Natural killer cell (primary cell): ENCODE results near the gene CD83. TPM values are rescaled to one million over a fixed set of nuclear protein-coding genes. Genes with fewer than 3 reads are reported as not detected.

Experiments
- ATAC-seq, 3 donors: fragments of 150-1000 bp in 2 of 3; fragments of 200-7000 bp in 1 of 3; cut with Tn5 transposase; 1 replicate in 1 of 3; 2 replicates in 2 of 3; pipeline ENCODE4 v1.10.0; 2021; ENCODE audit warnings: mild to moderate bottlenecking in 2 of 3, moderate library complexity in 2 of 3
- DNase-seq, 2 donors: peaks; one replicate each; pipeline versions ENCODE4 v3.0.0 to v3.0.0-alpha.2; 2013 to 2021; ENCODE audit warnings: mixed read lengths in 1 of 2
- H3K27ac ChIP-seq: one replicate; pipeline ENCODE4 v1.5.1; 2013; ENCODE audit warnings: mild to moderate bottlenecking, low read length
- H3K27me3 ChIP-seq: one replicate; pipeline ENCODE4 v1.6.1; 2013; ENCODE audit warnings: low read length; ENCODE audit not compliant: control insufficient read depth, insufficient read depth
- H3K36me3 ChIP-seq: one replicate; pipeline ENCODE4 v1.6.1; 2013; ENCODE audit warnings: low read length; ENCODE audit not compliant: control insufficient read depth, insufficient read depth
- H3K4me1 ChIP-seq: one replicate; pipeline ENCODE4 v1.6.1; 2013; ENCODE audit warnings: low read length; ENCODE audit not compliant: control insufficient read depth, insufficient read depth
- H3K4me3 ChIP-seq: one replicate; pipeline ENCODE4 v1.5.1; 2013; ENCODE audit warnings: low read length
- H3K9me3 ChIP-seq: one replicate; pipeline ENCODE4 v1.6.1; 2013; ENCODE audit warnings: low read length; ENCODE audit not compliant: control insufficient read depth, insufficient read depth
- H3K27ac Mint-ChIP-seq, 2 donors: one replicate each; pipeline ENCODE4 v1.8.0; 2022; ENCODE audit warnings: mild to moderate bottlenecking in 2 of 2, mixed read lengths in 2 of 2, moderate library complexity in 1 of 2
- H3K27me3 Mint-ChIP-seq, 2 donors: one replicate each; pipeline ENCODE4 v1.8.0; 2022; ENCODE audit warnings: low read depth in 2 of 2, mixed read lengths in 2 of 2
- H3K36me3 Mint-ChIP-seq: one replicate; pipeline ENCODE4 v1.8.0; 2022; ENCODE audit warnings: mixed read lengths
- H3K4me1 Mint-ChIP-seq, 2 donors: one replicate each; pipeline ENCODE4 v1.8.0; 2022; ENCODE audit warnings: mixed read lengths in 2 of 2
- H3K4me3 Mint-ChIP-seq: one replicate; pipeline ENCODE4 v1.8.0; 2022; ENCODE audit warnings: mild to moderate bottlenecking, moderate library complexity, mixed read lengths
- H3K9me3 Mint-ChIP-seq, 2 donors: one replicate each; pipeline ENCODE4 v1.8.0; 2022; ENCODE audit warnings: mixed read lengths in 2 of 2
- CTCF ChIP-seq: fragments of 200-600 bp; IDR thresholded peaks from one replicate; pipeline ENCODE4 v1.8.0; 2022; ENCODE audit warnings: antibody characterized with exemption
- WGBS: methylation state at CpG from one replicate; pipeline ENCODE4 v1.1.7; 2013; ENCODE audit warnings: missing lambda C conversion rate; ENCODE audit not compliant: insufficient coverage; 5-methylcytosine and 5-hydroxymethylcytosine counted together
- intact Hi-C: fragments of 100-400 bp; cut with micrococcal nuclease; formaldehyde crosslinking; loops from one replicate; pipeline ENCODE4 v1.14.2; 2022
- total RNA-seq, 4 donors: library from RNA; stranded (reverse); fragments of 120-200 nt in 1 of 4; gene quantifications; one replicate each; pipeline versions ENCODE4 v1.2.3 to v1.2.4, GENCODE V29; 2013 to 2022

CD83 gene
- total RNA-seq, 3 donors from 2014 or later (not counting 1 experiment from before 2014, with no cell fraction given), result 54.8 to 110 (median 64.3) TPM

- H3K9me3 Mint-ChIP-seq, result no peaks in the 10 kb centered on the region
- no peak for TF ChIP-seq CTCF
- no peak overlapping the region for H3K4me3 Mint-ChIP-seq
- H3K4me1 Mint-ChIP-seq, result peaks cover 9 to 26% of the 10 kb centered on the region in 2 donors
- DNase-seq, result no peak
- 90% methylated on average over 4 of the region's 4 CpGs for WGBS
- no peak overlapping the region for H3K4me3 ChIP-seq
- peaks cover 8% of the 10 kb centered on the region for H3K4me1 ChIP-seq
- no peaks in the 10 kb centered on the region for H3K27me3 Mint-ChIP-seq
- peak overlapping the region in 1 of 2 donors; percentile 56 for H3K27ac Mint-ChIP-seq
- no peaks in the 10 kb centered on the region for H3K9me3 ChIP-seq
- H3K36me3 ChIP-seq, result peaks cover 14% of the 10 kb centered on the region
- ATAC-seq, result no peak
- H3K36me3 Mint-ChIP-seq, result no peaks in the 10 kb centered on the region
- no peaks in the 10 kb centered on the region for H3K27me3 ChIP-seq
- intact Hi-C loops, result no loop called here
- no peak overlapping the region for H3K27ac ChIP-seq
Observed at GRCh38 chr6:14128746-14129145, 11.2 kb downstream of the CD83 start.

- Mint-ChIP-seq H3K27ac (peak overlapping the region; percentile 18 to 27), H3K9me3 (no peaks in the 10 kb centered on the region), H3K27me3 (no peaks in the 10 kb centered on the region), H3K4me1 (peaks cover 9 to 26% of the 10 kb centered on the region in 2 donors), H3K36me3 (no peaks in the 10 kb centered on the region), H3K4me3 (no peak overlapping the region)
- 36% methylated on average over 5 of the region's 7 CpGs for WGBS
- ATAC-seq (peak; percentile 47 to 66 (median 49)), DNase-seq (peak in 1 of 2 donors; percentile 64)
- H3K27ac ChIP-seq, result no peak overlapping the region
- TF ChIP-seq CTCF, result no peak
- peaks cover 8% of the 10 kb centered on the region for H3K4me1 ChIP-seq
- intact Hi-C loops, result no loop called here
- H3K27me3 ChIP-seq, result no peaks in the 10 kb centered on the region
- H3K9me3 ChIP-seq, result no peaks in the 10 kb centered on the region
- no peak overlapping the region for H3K4me3 ChIP-seq
- H3K36me3 ChIP-seq, result peaks cover 16% of the 10 kb centered on the region
Observed at GRCh38 chr6:14129575-14129974, 12.0 kb downstream of the CD83 start.

- WGBS, result 89% methylated on average over 13 of the region's 15 CpGs
- intact Hi-C loops, result no loop called here
- Histone ChIP-seq H3K27me3 (no peaks in the 10 kb centered on the region), H3K9me3 (no peaks in the 10 kb centered on the region), H3K36me3 (peaks cover 26% of the 10 kb centered on the region), H3K27ac (no peak overlapping the region), H3K4me3 (no peak overlapping the region), H3K4me1 (peaks cover 8% of the 10 kb centered on the region)
- Mint-ChIP-seq H3K36me3 (no peaks in the 10 kb centered on the region), H3K27ac (no peak overlapping the region), H3K4me3 (peak overlapping the region; percentile 28), H3K27me3 (no peaks in the 10 kb centered on the region), H3K9me3 (no peaks in the 10 kb centered on the region), H3K4me1 (peaks cover 9 to 24% of the 10 kb centered on the region in 2 donors)
- ATAC-seq, result peak in 2 of 3 donors; percentile 16 to 21
- no peak for TF ChIP-seq CTCF
- DNase-seq, result no peak
Observed at GRCh38 chr6:14130435-14131075, 13.0 kb downstream of the CD83 start.

GRCh38 chr6:14131579-14131978 lies 14.0 kb downstream of the CD83 start:
- ATAC-seq, result no peak
- Histone ChIP-seq H3K9me3 (no peaks in the 10 kb centered on the region), H3K27me3 (no peaks in the 10 kb centered on the region), H3K27ac (no peak overlapping the region), H3K4me3 (no peak overlapping the region), H3K4me1 (peaks cover 8% of the 10 kb centered on the region), H3K36me3 (peaks cover 34% of the 10 kb centered on the region)
- no peaks in the 10 kb centered on the region for H3K9me3 Mint-ChIP-seq
- TF ChIP-seq CTCF, result no peak
- WGBS, result 95% methylated on average over 7 of the region's 7 CpGs
- no peaks in the 10 kb centered on the region for H3K36me3 Mint-ChIP-seq
- no peaks in the 10 kb centered on the region for H3K27me3 Mint-ChIP-seq
- intact Hi-C loops, result no loop called here
- peaks cover 9 to 20% of the 10 kb centered on the region in 2 donors for H3K4me1 Mint-ChIP-seq
- H3K27ac Mint-ChIP-seq, result peak overlapping the region in 1 of 2 donors; percentile 14
- DNase-seq, result no peak
- no peak overlapping the region for H3K4me3 Mint-ChIP-seq
